ENCODE data around the gene L2HGDH.

DNA sequence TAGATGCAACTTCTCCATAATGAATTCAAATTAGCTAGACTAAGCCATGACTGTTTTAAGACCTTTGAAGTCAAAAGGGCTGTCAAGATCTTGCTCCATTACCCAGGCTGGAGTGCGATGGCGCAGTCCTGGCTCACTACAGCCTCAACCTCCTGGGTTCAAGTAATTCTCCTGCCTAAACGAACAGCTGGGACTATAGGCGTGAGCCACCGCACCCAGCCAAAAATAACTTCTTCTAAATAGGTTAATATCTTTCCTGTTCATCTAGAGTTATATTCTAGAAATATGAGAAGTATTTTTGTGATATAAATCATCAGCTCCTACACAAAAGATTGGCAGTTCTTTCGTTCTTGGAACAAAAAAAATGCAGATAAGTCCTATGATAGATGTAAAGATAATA is 41.1 kb downstream of the L2HGDH start:
- no peak for TF ChIP-seq SP2 (IDR thresholded peaks at IDR 0.05; ENCODE audit: extremely low read depth, low read depth, low read length, poor library complexity, severe bottlenecking)
- no peak for TF ChIP-seq ZNF12 (CRISPR knock-in tag; IDR thresholded peaks at IDR 0.05)
- no peak for TF ChIP-seq MAZ (CRISPR knock-in tag; conservative IDR thresholded peaks at IDR 0.05 in 1 of 2, IDR thresholded peaks at IDR 0.05 in 1 of 2)
- no peak for TF ChIP-seq EP300 (IDR thresholded peaks at IDR 0.05; ENCODE audit: low read length)
